OCI-LY3 (cell line): Measurements from ENCODE around the gene TICRR.

ENCODE experiments used
- H2AFZ ChIP-seq: fragments of 200-600, 300-600 bp; shearing (Covaris generic); 2 replicates; pipeline ENCODE4 v1.6.0; 2014; ENCODE audit warnings: antibody characterized with exemption, low read depth, low read length
- H3K27ac ChIP-seq: fragments of 200-600, 300-600 bp; sonication (generic); 2 replicates; pipeline ENCODE4 v1.5.1; 2014; ENCODE audit warnings: mild to moderate bottlenecking, low read length, moderate library complexity, mixed read lengths
- H3K27me3 ChIP-seq: fragments of 200-600, 300-600 bp; sonication (generic); 2 replicates; pipeline ENCODE4 v1.6.1; 2014; ENCODE audit warnings: low read depth, low read length, mixed read lengths
- H3K36me3 ChIP-seq: fragments of 200-600, 300-600 bp; sonication (generic); replicated peaks from 2 replicates; pipeline ENCODE3; 2014; ENCODE audit warnings: low read depth, low read length, mixed read lengths
- H3K4me1 ChIP-seq: fragments of 300-600, 200-600 bp; sonication (generic); 2 replicates; pipeline ENCODE4 v1.6.1; 2014; ENCODE audit warnings: low read length, mixed read lengths
- H3K4me2 ChIP-seq: fragments of 200-600, 300-600 bp; sonication (generic); 2 replicates; pipeline ENCODE4 v1.6.1; 2014; ENCODE audit warnings: low read length, mixed read lengths
- H3K4me3 ChIP-seq: fragments of 300-600, 200-600 bp; sonication (generic); 2 replicates; pipeline ENCODE4 v1.5.1; 2014; ENCODE audit warnings: antibody characterized with exemption, mild to moderate bottlenecking, low read length, moderate library complexity
- H3K79me2 ChIP-seq: fragments of 300-600, 200-600 bp; shearing (Covaris generic); 2 replicates; pipeline ENCODE4 v1.6.1; 2014; ENCODE audit warnings: mild to moderate bottlenecking, low read length, mixed read lengths
- H3K9ac ChIP-seq: fragments of 300-600, 200-600 bp; shearing (Covaris generic); 2 replicates; pipeline ENCODE4 v1.6.0; 2014; ENCODE audit warnings: mild to moderate bottlenecking, low read length, moderate library complexity
- H3K9me3 ChIP-seq: fragments of 200-600, 300-600 bp; shearing (Covaris generic); 2 replicates; pipeline ENCODE4 v1.6.1; 2014; ENCODE audit warnings: low read length, mixed read lengths; ENCODE audit not compliant: insufficient read depth
- H4K20me1 ChIP-seq: fragments of 200-600, 300-600 bp; sonication (generic); 2 replicates; pipeline ENCODE4 v1.6.1; 2016; ENCODE audit warnings: low read length, mixed read lengths; ENCODE audit not compliant: insufficient read depth
- CTCF ChIP-seq: fragments of 200-600, 300-600 bp; sonication (generic); IDR thresholded peaks from 2 replicates; pipeline ENCODE4 v1.5.1; 2014; ENCODE audit warnings: antibody characterized with exemption, low read length, low read depth
- EZH2phosphoT487 ChIP-seq: fragments of 200-600 bp; shearing (Covaris generic); IDR thresholded peaks from 2 replicates; pipeline ENCODE4 v1.6.1; 2018; ENCODE audit warnings: antibody characterized with exemption, mixed run types, low read depth

Gene TICRR

DNA sequence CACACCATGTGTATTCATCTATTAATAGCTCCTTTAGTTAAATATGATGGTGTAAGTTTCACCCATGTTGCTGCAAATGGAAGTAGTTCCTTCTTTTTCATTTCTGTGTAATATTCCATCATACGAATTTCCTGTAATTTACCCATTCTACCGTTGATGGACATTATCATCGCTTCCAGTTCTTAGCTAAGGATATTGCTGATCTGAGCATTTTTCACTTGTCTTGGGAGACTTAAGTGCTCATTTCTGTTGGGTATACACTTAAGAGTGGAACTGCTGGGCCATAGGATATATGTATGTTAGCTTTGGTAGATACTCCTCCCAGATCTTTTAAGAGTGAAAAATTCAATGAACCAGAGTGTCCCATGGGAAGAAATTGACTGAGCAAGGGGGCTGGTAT lies 92.9 kb downstream of the TICRR start:
- Histone ChIP-seq H3K27ac (no peak overlapping the region), H3K79me2 (no peaks in the 10 kb centered on the region), H3K9ac (no peak overlapping the region), H3K4me2 (no peak overlapping the region), H3K36me3 (no peaks in the 10 kb centered on the region), H4K20me1 (no peaks in the 10 kb centered on the region), H3K27me3 (peaks cover 9% of the 10 kb centered on the region), H3K9me3 (no peaks in the 10 kb centered on the region), H3K4me1 (peaks cover 11% of the 10 kb centered on the region; the same call in 1 of the 2 replicates), H2AFZ (no peak overlapping the region), H3K4me3 (no peak overlapping the region)
- TF ChIP-seq CTCF: no peak
- TF ChIP-seq EZH2phosphoT487: no peak

DNA sequence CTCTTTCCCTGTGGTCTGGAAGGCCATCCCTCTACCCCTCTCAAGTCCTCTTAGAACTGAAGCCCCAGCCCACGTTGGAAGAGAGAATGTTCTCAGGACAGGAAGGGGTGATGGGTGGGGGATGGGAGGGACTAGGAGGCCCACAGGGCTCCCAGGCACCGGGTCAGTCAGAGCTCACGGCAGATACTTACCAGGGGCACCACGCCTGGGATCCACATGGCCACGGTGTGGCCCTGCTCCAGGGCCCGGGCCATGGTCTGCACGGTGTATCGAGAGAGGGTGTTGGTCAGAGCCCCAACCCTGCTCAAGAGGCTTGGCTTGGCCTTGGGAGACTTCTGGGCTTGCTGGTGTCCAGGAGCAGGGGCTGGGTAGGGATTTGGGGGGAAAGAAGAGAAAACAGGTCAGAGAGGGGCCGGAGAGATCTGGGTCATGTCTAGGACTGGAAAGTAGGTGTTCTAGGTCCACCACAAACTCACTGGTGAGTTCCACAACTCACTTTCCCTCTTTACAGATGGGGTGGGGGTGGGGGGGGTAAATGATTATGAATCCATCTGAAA lies 94.1 kb downstream of the TICRR start:
- Histone ChIP-seq H3K27me3 (peaks cover 8% of the 10 kb centered on the region), H3K79me2 (no peaks in the 10 kb centered on the region), H3K4me2 (no peak overlapping the region), H3K9me3 (no peaks in the 10 kb centered on the region), H3K27ac (no peak overlapping the region), H3K36me3 (no peaks in the 10 kb centered on the region), H2AFZ (no peak overlapping the region), H3K9ac (no peak overlapping the region), H3K4me1 (peaks cover 11% of the 10 kb centered on the region; the same call in 1 of the 2 replicates), H4K20me1 (no peaks in the 10 kb centered on the region), H3K4me3 (no peak overlapping the region)
- TF ChIP-seq EZH2phosphoT487 (no peak), CTCF (no peak)

DNA sequence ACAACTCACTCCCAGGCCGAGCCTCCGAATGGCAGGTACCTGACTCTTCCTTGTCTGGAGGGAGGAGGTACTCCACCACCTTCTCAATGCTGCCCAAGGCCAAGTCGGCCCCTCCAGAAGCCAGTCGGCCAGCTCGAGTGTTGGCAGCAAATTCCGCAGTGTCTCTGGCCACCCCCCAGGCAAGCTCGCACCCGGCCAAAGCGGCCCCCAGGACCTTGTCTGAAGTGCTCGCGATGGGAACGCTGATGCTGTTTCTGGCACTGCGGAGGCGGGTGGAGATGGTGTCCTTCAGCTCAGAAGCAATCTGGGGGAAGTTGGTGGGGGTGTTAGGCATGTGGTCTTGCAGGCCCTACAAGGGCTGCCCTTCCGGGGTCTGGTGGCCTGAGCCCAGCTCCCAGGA lies 94.7 kb downstream of the TICRR start:
- no peaks in the 10 kb centered on the region for H4K20me1 ChIP-seq
- no peak overlapping the region for H3K9ac ChIP-seq
- H3K4me3 ChIP-seq: no peak overlapping the region
- no peak for TF ChIP-seq EZH2phosphoT487
- TF ChIP-seq CTCF: no peak
- H3K27me3 ChIP-seq: peaks cover 2% of the 10 kb centered on the region
- H3K36me3 ChIP-seq: no peaks in the 10 kb centered on the region
- H3K27ac ChIP-seq: no peak overlapping the region
- H2AFZ ChIP-seq: no peak overlapping the region
- H3K4me1 ChIP-seq: peaks cover 6% of the 10 kb centered on the region; the same call in 1 of the 2 replicates
- no peak overlapping the region for H3K4me2 ChIP-seq
- no peaks in the 10 kb centered on the region for H3K9me3 ChIP-seq
- no peaks in the 10 kb centered on the region for H3K79me2 ChIP-seq

GRCh38 chr15:89670971-89671560 lies 95.8 kb downstream of the TICRR start:
- no peaks in the 10 kb centered on the region for H3K9me3 ChIP-seq
- no peaks in the 10 kb centered on the region for H3K36me3 ChIP-seq
- H3K27me3 ChIP-seq: no peaks in the 10 kb centered on the region
- no peaks in the 10 kb centered on the region for H3K79me2 ChIP-seq
- TF ChIP-seq EZH2phosphoT487: no peak
- TF ChIP-seq CTCF: no peak
- H2AFZ ChIP-seq: no peak overlapping the region
- no peak overlapping the region for H3K4me3 ChIP-seq
- no peak overlapping the region for H3K4me2 ChIP-seq
- 0 out of 2 replicates have a peak, but pooled peaks cover under 1% of the 10 kb centered on the region for H3K4me1 ChIP-seq
- no peak overlapping the region for H3K27ac ChIP-seq
- no peak overlapping the region for H3K9ac ChIP-seq
- no peaks in the 10 kb centered on the region for H4K20me1 ChIP-seq
